ENCODE results near the gene VPS25. TPM values are rescaled to one million over a fixed set of nuclear protein-coding genes. Genes with fewer than 3 reads are reported as not detected.

VPS25 gene
- total and polyA plus RNA-seq, 9 of the 15 experiments (the other 6 are each of a cell fraction or from before 2014, with no cell fraction given): 123 to 352 (median 180) TPM

GRCh38 chr17:42798383-42799380 is 25.4 kb downstream of the VPS25 start, which contains the start of the genes CNTD1 and COA3 (continued):
- TF ChIP-seq DDX20 (tag; IDR thresholded peaks at IDR 0.05; ENCODE audit: low read depth) (no peak), TSC22D4 (tag; IDR thresholded peaks at IDR 0.05) (no peak), ZNF384 (IDR thresholded peaks at IDR 0.05; ENCODE audit: low read depth, low read length) (no peak), RREB1 (CRISPR knock-in tag; IDR thresholded peaks at IDR 0.05) (no peak), GABPA (tag; conservative IDR thresholded peaks at IDR 0.05; ENCODE audit: low read depth) (peak; percentile 45; the same call in 1 of the 2 replicates), ZNF3 (CRISPR knock-in tag; IDR thresholded peaks at IDR 0.05) (0 out of 2 replicates have a peak, but pooled peaks have one; percentile 56), CBX5 (IDR thresholded peaks at IDR 0.05; ENCODE audit: borderline replicate concordance, low read depth) (no peak), HINFP (tag; conservative IDR thresholded peaks at IDR 0.05; ENCODE audit: low read depth) (no peak), RNF219 (CRISPR knock-in tag; IDR thresholded peaks at IDR 0.05) (no peak), ZNF143 (CRISPR knock-in tag; IDR thresholded peaks at IDR 0.05) (peak; percentile 96), MCM7 (IDR thresholded peaks at IDR 0.05) (no peak), MED1 (CRISPR knock-in tag; IDR thresholded peaks at IDR 0.05; ENCODE audit: borderline replicate concordance) (no peak), STAT5A (IDR thresholded peaks at IDR 0.05; ENCODE audit: borderline replicate concordance, low read length) (no peak), HDAC2 (IDR thresholded peaks at IDR 0.05) (peak; percentile 82)
- TF ChIP-seq, protein P1, sequence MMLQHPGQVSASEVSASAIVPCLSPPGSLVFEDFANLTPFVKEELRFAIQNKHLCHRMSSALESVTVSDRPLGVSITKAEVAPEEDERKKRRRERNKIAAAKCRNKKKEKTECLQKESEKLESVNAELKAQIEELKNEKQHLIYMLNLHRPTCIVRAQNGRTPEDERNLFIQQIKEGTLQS (IDR thresholded peaks at IDR 0.05): no peak
- TF ChIP-seq, protein P1 (CRISPR knock-in tag; conservative IDR thresholded peaks at IDR 0.05): no peak
